H9 (cell line): ENCODE measurements around the gene SLC13A5. TPM values are rescaled to one million over a fixed set of nuclear protein-coding genes. Genes with fewer than 3 reads are reported as not detected.

ENCODE experiments used
- DNase-seq: peaks from one replicate; pipeline ENCODE4 v3.0.0-alpha.2; 2017
- H2AFZ ChIP-seq: one replicate; pipeline ENCODE4 v1.6.1; 2013; ENCODE audit warnings: mild to moderate bottlenecking, low read length, control low read depth, moderate library complexity
- H2AK5ac ChIP-seq: 2 replicates; pipeline ENCODE4 v1.6.1; 2013; ENCODE audit warnings: low read length, control low read depth, mixed read lengths; ENCODE audit not compliant: insufficient read length
- H2BK120ac ChIP-seq: one replicate; pipeline ENCODE4 v1.6.1; 2013; ENCODE audit warnings: low read depth, mild to moderate bottlenecking, low read length, control low read depth, inconsistent platforms; ENCODE audit not compliant: poor library complexity, severe bottlenecking
- H2BK12ac ChIP-seq: 2 replicates; pipeline ENCODE4 v1.6.1; 2013; ENCODE audit warnings: low read length, control low read depth, mixed read lengths, low read depth; ENCODE audit not compliant: insufficient read length
- H2BK15ac ChIP-seq: 2 replicates; pipeline ENCODE4 v1.6.1; 2013; ENCODE audit warnings: low read depth, low read length, control low read depth
- H2BK20ac ChIP-seq: one replicate; pipeline ENCODE4 v1.6.1; 2013; ENCODE audit warnings: low read depth, mild to moderate bottlenecking, low read length, control low read depth, inconsistent platforms; ENCODE audit not compliant: poor library complexity, severe bottlenecking
- H2BK5ac ChIP-seq: 2 replicates; pipeline ENCODE4 v1.6.1; 2013; ENCODE audit warnings: low read length, control low read depth, mixed read lengths; ENCODE audit not compliant: insufficient read length
- H3K14ac ChIP-seq: 2 replicates; pipeline ENCODE4 v1.6.1; 2013; ENCODE audit warnings: low read length, control low read depth; ENCODE audit not compliant: insufficient read depth
- H3K18ac ChIP-seq: 2 replicates; pipeline ENCODE4 v1.6.1; 2013; ENCODE audit warnings: low read depth, mild to moderate bottlenecking, mixed read lengths, low read length, control low read depth; ENCODE audit not compliant: insufficient read length
- H3K23ac ChIP-seq: 2 replicates; pipeline ENCODE4 v1.6.1; 2013; ENCODE audit warnings: low read length, control low read depth, mixed read lengths, low read depth; ENCODE audit not compliant: insufficient read length
- H3K23me2 ChIP-seq: 2 replicates; pipeline ENCODE4 v1.6.1; 2013; ENCODE audit warnings: low read depth, mild to moderate bottlenecking, mixed read lengths, low read length, control low read depth; ENCODE audit not compliant: insufficient read length, poor library complexity, severe bottlenecking
- H3K27ac ChIP-seq: 2 replicates; pipeline ENCODE4 v1.5.1; 2013; ENCODE audit warnings: low read length, control low read depth, mixed read lengths, low read depth; ENCODE audit not compliant: insufficient read length
- H3K27me3 ChIP-seq: 2 replicates; pipeline ENCODE4 v1.6.1; 2013; ENCODE audit warnings: low read length, control low read depth, inconsistent platforms; ENCODE audit not compliant: insufficient read depth
- H3K4ac ChIP-seq: 2 replicates; pipeline ENCODE4 v1.6.1; 2013; ENCODE audit warnings: low read depth, mild to moderate bottlenecking, control low read depth, inconsistent platforms, low read length, moderate library complexity
- H3K4me1 ChIP-seq: 2 replicates; pipeline ENCODE4 v1.6.1; 2013; ENCODE audit warnings: low read length, control low read depth, inconsistent platforms; ENCODE audit not compliant: insufficient read depth
- H3K4me2 ChIP-seq: 2 replicates; pipeline ENCODE4 v1.6.1; 2013; ENCODE audit warnings: low read length, control low read depth, mixed read lengths; ENCODE audit not compliant: insufficient read length, insufficient read depth
- H3K56ac ChIP-seq: 2 replicates; pipeline ENCODE4 v1.6.1; 2013; ENCODE audit warnings: low read depth, mild to moderate bottlenecking, mixed read lengths, low read length, control low read depth; ENCODE audit not compliant: insufficient read length
- H3K79me1 ChIP-seq: 2 replicates; pipeline ENCODE4 v1.6.1; 2013; ENCODE audit warnings: low read depth, mild to moderate bottlenecking, moderate library complexity, low read length, control low read depth, inconsistent platforms; ENCODE audit not compliant: insufficient read depth, poor library complexity, severe bottlenecking
- H3K79me2 ChIP-seq: 2 replicates; pipeline ENCODE4 v1.6.1; 2013; ENCODE audit warnings: low read length, control low read depth, inconsistent platforms; ENCODE audit not compliant: insufficient read depth
- H3K9ac ChIP-seq: 2 replicates; pipeline ENCODE4 v1.6.1; 2013; ENCODE audit warnings: low read length, control low read depth, mixed read lengths; ENCODE audit not compliant: insufficient read length; ENCODE audit errors: extremely low read depth
- H3K9me3 ChIP-seq: one replicate; pipeline ENCODE4 v1.6.1; 2013; ENCODE audit warnings: low read depth, low read length, inconsistent platforms; ENCODE audit not compliant: control insufficient read depth
- H3T11ph ChIP-seq: one replicate; pipeline ENCODE4 v1.6.1; 2013; ENCODE audit warnings: mild to moderate bottlenecking, low read length, control low read depth, inconsistent platforms
- H4K20me1 ChIP-seq: one replicate; pipeline ENCODE4 v1.6.1; 2013; ENCODE audit not compliant: control insufficient read depth, insufficient read length, insufficient read depth
- H4K5ac ChIP-seq: 2 replicates; pipeline ENCODE4 v1.6.1; 2013; ENCODE audit warnings: low read depth, mild to moderate bottlenecking, mixed read lengths, low read length, control low read depth; ENCODE audit not compliant: insufficient read length
- H4K8ac ChIP-seq: replicated peaks from 2 replicates; pipeline ENCODE4 v1.6.1; 2013; ENCODE audit warnings: low read length, control low read depth, mixed read lengths, low read depth; ENCODE audit not compliant: insufficient read length
- H4K91ac ChIP-seq: 2 replicates; pipeline ENCODE4 v1.6.1; 2013; ENCODE audit warnings: low read depth, mild to moderate bottlenecking, moderate library complexity, mixed read lengths, low read length, control low read depth; ENCODE audit not compliant: insufficient read length
- H3K27ac Mint-ChIP-seq, 3 experiments: 2 replicates in 2 of 3; 3 replicates in 1 of 3; pipeline ENCODE4 v1.8.0; 2020 to 2021; ENCODE audit warnings: mixed read lengths in 3 of 3, mild to moderate bottlenecking in 1 of 3, moderate library complexity in 1 of 3
- H3K27me3 Mint-ChIP-seq: 2 replicates; pipeline ENCODE4 v1.8.0; 2021; ENCODE audit warnings: low read depth, mild to moderate bottlenecking, moderate library complexity, mixed read lengths
- H3K36me3 Mint-ChIP-seq, 3 experiments: 2 replicates in 2 of 3; 3 replicates in 1 of 3; pipeline ENCODE4 v1.8.0; 2020 to 2021; ENCODE audit warnings: low read depth in 3 of 3, mixed read lengths in 3 of 3; ENCODE audit not compliant: insufficient read depth in 1 of 3
- H3K4me1 Mint-ChIP-seq, 2 experiments: 2 replicates each; pipeline ENCODE4 v1.8.0; 2020; ENCODE audit warnings: mixed read lengths in 2 of 2
- H3K4me3 Mint-ChIP-seq, 2 experiments: 2 replicates in 1 of 2; 3 replicates in 1 of 2; pipeline ENCODE4 v1.8.0; 2020 to 2021; ENCODE audit warnings: mild to moderate bottlenecking in 2 of 2, mixed read lengths in 2 of 2, moderate library complexity in 1 of 2
- H3K9me3 Mint-ChIP-seq, 2 experiments: 2 replicates in 1 of 2; 3 replicates in 1 of 2; pipeline ENCODE4 v1.8.0; 2020; ENCODE audit warnings: mild to moderate bottlenecking in 2 of 2, mixed read lengths in 2 of 2, moderate library complexity in 1 of 2
- WGBS: extraction: QIAGEN DNeasy Blood & Tissue Kit; methylation state at CpG from one replicate; pipeline ENCODE4 v1.1.7; 2013; ENCODE audit warnings: missing lambda C conversion rate, low lambda C conversion rate, mixed read lengths; ENCODE audit not compliant: insufficient read length; ENCODE audit errors: extremely low coverage; 5-methylcytosine and 5-hydroxymethylcytosine counted together
- long read RNA-seq: library from polyadenylated mRNA; unstranded; transcript quantifications from one replicate; pipeline ENCODE4 v2.0.0, GENCODE V29; 2020
- total RNA-seq: library from RNA; stranded (reverse); gene quantifications from 2 replicates; pipeline ENCODE4 v1.2.1, GENCODE V29; 2021
- TF ChIP-seq, protein P1 (sequence below): fragments of 200-600 bp; sonication (generic); conservative IDR thresholded peaks from 3 replicates; pipeline ENCODE4 v1.8.0; 2021; ENCODE audit warnings: antibody characterized with exemption, mild to moderate bottlenecking

The SLC13A5 gene
- total RNA-seq, result 1.4 and 1.6 TPM in 2 replicates
- long read RNA-seq, partial matches to known transcripts, result 0 of 6 reads
- long read RNA-seq, other reads (novel, unspliced or antisense), result 2 of 6 reads

DNA sequence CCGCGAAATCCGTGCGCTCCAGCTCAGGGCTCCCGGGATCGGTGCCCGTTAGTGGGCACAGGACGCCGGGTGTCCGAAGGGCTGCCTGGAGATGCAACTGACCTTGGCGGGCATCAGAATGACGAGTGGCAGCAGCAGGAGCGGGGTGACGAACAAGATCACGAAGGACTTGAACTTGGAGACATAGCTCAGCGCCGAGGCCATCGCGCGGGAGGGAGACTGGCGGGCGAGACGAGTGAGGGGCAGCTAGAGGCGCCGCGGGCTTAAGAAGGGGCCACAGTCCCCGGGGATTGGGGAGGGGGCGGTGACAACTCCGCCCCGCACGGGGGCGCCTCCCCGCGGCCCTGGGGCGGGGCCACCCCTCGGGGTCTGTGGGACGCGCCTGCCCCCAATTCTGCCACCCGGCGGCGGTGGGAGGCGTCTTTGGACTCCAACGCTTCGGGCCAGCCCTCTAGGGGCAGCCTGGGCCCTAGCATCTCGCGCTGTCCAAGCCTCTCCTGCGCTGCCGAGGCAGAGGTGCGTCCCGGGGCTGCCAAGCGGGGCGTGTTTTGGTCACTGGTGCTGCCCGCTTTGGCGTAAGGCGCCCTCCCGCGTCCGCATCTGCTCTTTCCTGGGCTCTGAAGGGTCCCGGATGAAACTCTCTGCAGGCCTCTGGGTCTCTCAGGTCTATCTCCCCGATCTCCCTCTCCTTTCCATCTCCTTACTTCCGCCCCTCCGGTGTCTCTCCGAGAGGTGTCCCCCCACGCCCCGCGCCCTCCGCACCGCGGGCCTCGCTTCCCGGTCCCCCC is at the start of gene SLC13A5:
SLC13A5 (minus strand) TSS at position 240 of the 788 bp plus-strand sequence; CDS start at position 204, 36 bp downstream.
- Histone ChIP-seq H3K4me1 (0 out of 2 replicates have a peak, but pooled peaks cover 2% of the 10 kb centered on the region), H2BK5ac (no peak within 1 kb of the TSS), H3K79me2 (no peaks in the 10 kb centered on the region), H2AFZ (no peak within 1 kb of the TSS), H3K18ac (no peak within 1 kb of the TSS), H2AK5ac (no peak within 1 kb of the TSS), H2BK12ac (no peak within 1 kb of the TSS), H4K91ac (no peak within 1 kb of the TSS), H3T11ph (no peak within 1 kb of the TSS), H3K56ac (no peak within 1 kb of the TSS), H3K27ac (no peak within 1 kb of the TSS), H3K79me1 (no peaks in the 10 kb centered on the region), H3K4ac (no peak within 1 kb of the TSS), H4K20me1 (no peaks in the 10 kb centered on the region), H3K4me2 (peak within 1 kb of the TSS; percentile 81), H3K27me3 (peaks cover 9% of the 10 kb centered on the region; the same call in 1 of the 2 replicates), H4K8ac (no peak within 1 kb of the TSS), H3K23ac (no peak within 1 kb of the TSS), H4K5ac (no peak within 1 kb of the TSS), H3K9ac (peak within 1 kb of the TSS; percentile 24), H2BK15ac (peak within 1 kb of the TSS; percentile 26), H2BK120ac (no peak within 1 kb of the TSS), H3K9me3 (no peaks in the 10 kb centered on the region), H3K14ac (peak within 1 kb of the TSS; percentile 52), H3K23me2 (peaks cover 12% of the 10 kb centered on the region), H2BK20ac (no peak within 1 kb of the TSS)
- H3K36me3 Mint-ChIP-seq, result peaks cover 0 to 5% (median 2%) of the 10 kb centered on the region in 3 experiments; a peak in 4 of 7 replicates
- H3K4me1 Mint-ChIP-seq, result peaks cover 16 to 19% of the 10 kb centered on the region in 2 experiments
- peak; percentile 94 for DNase-seq
- WGBS, result no CpG with 5 or more reads among the region's 71 CpGs
- H3K27ac Mint-ChIP-seq, result no peak within 1 kb of the TSS
- TF ChIP-seq, protein P1, sequence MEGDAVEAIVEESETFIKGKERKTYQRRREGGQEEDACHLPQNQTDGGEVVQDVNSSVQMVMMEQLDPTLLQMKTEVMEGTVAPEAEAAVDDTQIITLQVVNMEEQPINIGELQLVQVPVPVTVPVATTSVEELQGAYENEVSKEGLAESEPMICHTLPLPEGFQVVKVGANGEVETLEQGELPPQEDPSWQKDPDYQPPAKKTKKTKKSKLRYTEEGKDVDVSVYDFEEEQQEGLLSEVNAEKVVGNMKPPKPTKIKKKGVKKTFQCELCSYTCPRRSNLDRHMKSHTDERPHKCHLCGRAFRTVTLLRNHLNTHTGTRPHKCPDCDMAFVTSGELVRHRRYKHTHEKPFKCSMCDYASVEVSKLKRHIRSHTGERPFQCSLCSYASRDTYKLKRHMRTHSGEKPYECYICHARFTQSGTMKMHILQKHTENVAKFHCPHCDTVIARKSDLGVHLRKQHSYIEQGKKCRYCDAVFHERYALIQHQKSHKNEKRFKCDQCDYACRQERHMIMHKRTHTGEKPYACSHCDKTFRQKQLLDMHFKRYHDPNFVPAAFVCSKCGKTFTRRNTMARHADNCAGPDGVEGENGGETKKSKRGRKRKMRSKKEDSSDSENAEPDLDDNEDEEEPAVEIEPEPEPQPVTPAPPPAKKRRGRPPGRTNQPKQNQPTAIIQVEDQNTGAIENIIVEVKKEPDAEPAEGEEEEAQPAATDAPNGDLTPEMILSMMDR, result peak; percentile 79
- H3K9me3 Mint-ChIP-seq, result peaks cover 17 to 31% of the 10 kb centered on the region in 2 experiments
- H3K4me3 Mint-ChIP-seq, result peak within 1 kb of the TSS; percentile 79 to 92
- H3K27me3 Mint-ChIP-seq, result peaks cover 62% of the 10 kb centered on the region
